Adipocyte (in vitro differentiated cells): Measurements from ENCODE around the gene DNAJB12.
"Not testable (repeated sequence)": the region's sequence is repeated elsewhere in the genome, so short reads cannot be mapped to it uniquely, and the experiment has no call there.

Experiments used
- DNase-seq: peaks from one replicate; pipeline ENCODE4 v3.0.0-alpha.2; 2015; ENCODE audit warnings: low read depth
- H3K27me3 ChIP-seq: replicated peaks from 2 replicates; pipeline ENCODE4 v1.7.0; 2013; ENCODE audit warnings: mild to moderate bottlenecking, low read length, moderate library complexity; ENCODE audit not compliant: control insufficient read depth, insufficient read depth
- H3K36me3 ChIP-seq: 2 replicates; pipeline ENCODE4 v1.7.0; 2013; ENCODE audit warnings: low read length, mild to moderate bottlenecking, moderate library complexity; ENCODE audit not compliant: control insufficient read depth, insufficient read depth, severe bottlenecking
- H3K4me1 ChIP-seq: 2 replicates; pipeline ENCODE4 v1.7.0; 2013; ENCODE audit warnings: mild to moderate bottlenecking, low read length, moderate library complexity; ENCODE audit not compliant: control insufficient read depth, insufficient read depth
- H3K4me3 ChIP-seq: 2 replicates; pipeline ENCODE4 v1.7.0; 2013; ENCODE audit warnings: mild to moderate bottlenecking, low read length, moderate library complexity
- H3K9ac ChIP-seq: 2 replicates; pipeline ENCODE4 v1.7.0; 2013; ENCODE audit warnings: mild to moderate bottlenecking, low read length, moderate library complexity
- H3K9me3 ChIP-seq: 2 replicates; pipeline ENCODE4 v1.7.0; 2013; ENCODE audit warnings: mild to moderate bottlenecking, low read length, moderate library complexity; ENCODE audit not compliant: control insufficient read depth

Gene DNAJB12

GRCh38 chr10:72297281-72297804, 57.4 kb downstream of the DNAJB12 start:
- Histone ChIP-seq H3K4me1 (peaks cover 13% of the 10 kb centered on the region), H3K4me3 (peak overlapping the region; percentile 82), H3K9ac (peak overlapping the region; percentile 90), H3K9me3 (no peaks in the 10 kb centered on the region), H3K36me3 (no peaks in the 10 kb centered on the region), H3K27me3 (no peaks in the 10 kb centered on the region)
- peak; percentile 74 for DNase-seq

- H3K4me1 ChIP-seq: peaks cover 13% of the 10 kb centered on the region
- H3K36me3 ChIP-seq, H3K9me3 ChIP-seq, H3K27me3 ChIP-seq, DNase-seq: not testable (repeated sequence)
- H3K4me3 ChIP-seq: peak overlapping the region; percentile 82
- H3K9ac ChIP-seq: peak overlapping the region; percentile 90
Observed at GRCh38 chr10:72296829-72297280, 57.9 kb downstream of the DNAJB12 start.

- H3K4me1 ChIP-seq: peaks cover 13% of the 10 kb centered on the region
- no peaks in the 10 kb centered on the region for H3K9me3 ChIP-seq
- no peaks in the 10 kb centered on the region for H3K27me3 ChIP-seq
- no peaks in the 10 kb centered on the region for H3K36me3 ChIP-seq
- H3K9ac ChIP-seq: no peak overlapping the region
- no peak overlapping the region for H3K4me3 ChIP-seq
- no peak for DNase-seq
Observed at GRCh38 chr10:72295330-72295910, 59.3 kb downstream of the DNAJB12 start.

- no peak overlapping the region for H3K9ac ChIP-seq
- H3K36me3 ChIP-seq: no peaks in the 10 kb centered on the region
- H3K4me3 ChIP-seq: no peak overlapping the region
- H3K4me1 ChIP-seq: peaks cover 4% of the 10 kb centered on the region
- DNase-seq: no peak
- no peaks in the 10 kb centered on the region for H3K27me3 ChIP-seq
- H3K9me3 ChIP-seq: no peaks in the 10 kb centered on the region
Observed at GRCh38 chr10:72292223-72292691, 62.5 kb downstream of the DNAJB12 start.

GRCh38 chr10:72291019-72291532, 63.6 kb downstream of the DNAJB12 start:
- H3K9ac ChIP-seq: no peak overlapping the region
- DNase-seq: no peak

GRCh38 chr10:72285972-72286521, 68.7 kb downstream of the DNAJB12 start:
- H3K9me3 ChIP-seq: no peaks in the 10 kb centered on the region
- H3K4me3 ChIP-seq: no peak overlapping the region
- no peak for DNase-seq
- no peaks in the 10 kb centered on the region for H3K36me3 ChIP-seq
- no peak overlapping the region for H3K9ac ChIP-seq
- H3K27me3 ChIP-seq: no peaks in the 10 kb centered on the region
- no peaks in the 10 kb centered on the region for H3K4me1 ChIP-seq

More at GRCh38 chr10:72291019-72291532, 63.6 kb downstream of the DNAJB12 start:
- H3K27me3 ChIP-seq: no peaks in the 10 kb centered on the region
- H3K9me3 ChIP-seq: no peaks in the 10 kb centered on the region
- H3K36me3 ChIP-seq: no peaks in the 10 kb centered on the region
- no peak overlapping the region for H3K4me3 ChIP-seq
- H3K4me1 ChIP-seq: no peaks in the 10 kb centered on the region

- Histone ChIP-seq H3K9ac (no peak overlapping the region), H3K36me3 (no peaks in the 10 kb centered on the region), H3K9me3 (no peaks in the 10 kb centered on the region), H3K4me3 (no peak overlapping the region), H3K27me3 (no peaks in the 10 kb centered on the region), H3K4me1 (peaks cover 2% of the 10 kb centered on the region)
- DNase-seq: no peak
Observed at GRCh38 chr10:72283131-72283530, 71.6 kb downstream of the DNAJB12 start.
